Stimulated activated CD8-positive, alpha-beta memory T cell treated with anti-CD3 and anti-CD28 coated beads, Interleukin-12 subunit alpha, Interleukin-12 subunit beta, amount 100 ng/mL, for 24 hours (primary cell): Measurements from ENCODE around the gene QSOX2.
"Not testable (repeated sequence)": the region's sequence is repeated elsewhere in the genome, so short reads cannot be mapped to it uniquely, and the experiment has no call there.

Source experiments
- DNase-seq: peaks from one replicate; pipeline ENCODE4 v3.0.0-alpha.2; 2020; ENCODE audit errors: extremely low read depth

Gene QSOX2

GRCh38 chr9:136237486-136238341, 7.9 kb downstream of the QSOX2 start:
- DNase-seq, result no peak

GRCh38 chr9:136236471-136237410, 8.9 kb downstream of the QSOX2 start:
- DNase-seq, result not testable (repeated sequence)

DNA sequence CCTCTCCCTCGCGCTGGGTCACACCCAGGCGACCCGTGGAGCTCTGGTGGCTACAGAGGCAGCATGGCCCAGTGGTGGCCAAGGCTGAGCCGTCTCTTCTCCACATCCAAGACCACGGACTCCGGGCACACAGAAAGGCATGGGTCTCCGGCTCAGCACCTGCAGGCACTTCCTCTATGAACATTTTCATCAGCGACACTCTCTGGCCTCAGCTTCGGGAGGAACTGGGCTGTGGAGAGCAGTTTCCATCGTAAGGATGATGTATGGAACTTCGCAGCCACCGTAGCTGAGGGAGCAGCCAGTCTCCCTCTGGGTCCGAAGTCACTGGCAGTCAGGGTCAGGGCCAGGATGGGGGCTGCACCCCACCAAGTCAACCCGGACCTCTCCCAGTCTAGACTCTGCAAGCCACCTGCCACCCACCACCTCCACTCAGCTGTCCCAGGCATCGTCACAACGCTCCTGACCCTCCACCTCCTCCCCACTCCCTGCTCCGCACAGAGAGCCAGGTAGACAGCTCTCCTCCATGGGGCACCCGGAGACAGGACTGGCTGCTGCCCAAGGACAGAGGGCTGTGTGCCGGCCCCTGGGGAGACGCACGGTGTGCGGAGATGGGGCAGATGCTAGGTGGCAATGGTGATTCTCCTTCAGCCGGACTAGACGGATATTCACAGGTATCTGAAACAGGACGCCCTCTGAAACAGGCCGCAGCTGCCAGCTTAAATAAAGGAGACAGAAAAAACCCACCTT, 9.7 kb downstream of the QSOX2 start:
- no peak for DNase-seq

- no peak for DNase-seq
These were observed 10.4 kb downstream of the QSOX2 start for GRCh38 chr9:136235171-136235570.

DNA sequence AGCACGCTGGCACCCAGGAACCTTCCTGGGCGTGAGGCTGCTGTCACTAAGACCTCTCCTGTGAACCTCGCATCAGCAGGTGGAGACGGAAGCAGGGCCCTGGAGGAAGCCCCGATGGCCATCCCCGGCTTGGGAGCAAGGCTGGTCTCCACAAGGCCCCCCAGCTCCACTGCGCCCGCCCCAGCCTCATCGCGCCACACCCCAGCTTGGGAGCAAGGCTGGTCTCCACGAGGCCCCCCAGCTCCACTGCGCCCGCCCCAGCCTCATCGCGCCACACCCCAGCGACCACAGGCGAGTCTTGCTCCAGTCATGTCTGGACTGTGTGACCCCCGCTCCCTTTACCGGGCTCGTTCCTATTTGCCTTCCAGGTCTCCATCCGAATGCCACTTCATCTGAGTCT, 11.0 kb downstream of the QSOX2 start:
- DNase-seq, result no peak

DNA sequence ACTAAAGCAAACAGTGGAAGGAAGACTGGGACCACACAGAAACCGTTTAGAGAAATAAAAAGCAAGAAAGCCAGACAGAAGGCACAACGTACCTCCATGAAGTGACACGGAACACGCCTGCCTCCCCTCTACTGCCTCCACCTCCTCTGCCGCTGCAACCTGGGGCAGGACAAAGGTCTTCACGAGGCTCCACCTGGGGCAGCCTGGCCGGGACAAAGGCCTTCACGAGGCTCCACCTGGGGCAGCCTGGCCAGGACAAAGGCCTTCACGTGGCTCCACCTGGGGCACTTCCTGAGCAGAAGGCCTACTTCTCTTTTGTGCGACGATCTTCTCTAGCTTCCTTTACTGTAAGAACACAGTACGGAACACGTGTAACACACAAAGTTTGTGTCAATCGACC, 11.7 kb downstream of the QSOX2 start:
- DNase-seq, result no peak

GRCh38 chr9:136233411-136233810, 12.2 kb downstream of the QSOX2 start:
- no peak for DNase-seq

- DNase-seq, result no peak
These were observed 12.6 kb downstream of the QSOX2 start for GRCh38 chr9:136232969-136233368.

GRCh38 chr9:136231478-136232297, 13.9 kb downstream of the QSOX2 start:
- DNase-seq, result no peak

GRCh38 chr9:136230773-136231172, 14.8 kb downstream of the QSOX2 start:
- DNase-seq, result no peak

- DNase-seq, result no peak
These were observed 15.2 kb downstream of the QSOX2 start for GRCh38 chr9:136230365-136230764.

GRCh38 chr9:136229096-136230065, 16.2 kb downstream of the QSOX2 start:
- no peak for DNase-seq

- no peak for DNase-seq
These were observed 17.3 kb downstream of the QSOX2 start for GRCh38 chr9:136228107-136228875.

GRCh38 chr9:136226680-136227407, 18.8 kb downstream of the QSOX2 start:
- no peak for DNase-seq

DNA sequence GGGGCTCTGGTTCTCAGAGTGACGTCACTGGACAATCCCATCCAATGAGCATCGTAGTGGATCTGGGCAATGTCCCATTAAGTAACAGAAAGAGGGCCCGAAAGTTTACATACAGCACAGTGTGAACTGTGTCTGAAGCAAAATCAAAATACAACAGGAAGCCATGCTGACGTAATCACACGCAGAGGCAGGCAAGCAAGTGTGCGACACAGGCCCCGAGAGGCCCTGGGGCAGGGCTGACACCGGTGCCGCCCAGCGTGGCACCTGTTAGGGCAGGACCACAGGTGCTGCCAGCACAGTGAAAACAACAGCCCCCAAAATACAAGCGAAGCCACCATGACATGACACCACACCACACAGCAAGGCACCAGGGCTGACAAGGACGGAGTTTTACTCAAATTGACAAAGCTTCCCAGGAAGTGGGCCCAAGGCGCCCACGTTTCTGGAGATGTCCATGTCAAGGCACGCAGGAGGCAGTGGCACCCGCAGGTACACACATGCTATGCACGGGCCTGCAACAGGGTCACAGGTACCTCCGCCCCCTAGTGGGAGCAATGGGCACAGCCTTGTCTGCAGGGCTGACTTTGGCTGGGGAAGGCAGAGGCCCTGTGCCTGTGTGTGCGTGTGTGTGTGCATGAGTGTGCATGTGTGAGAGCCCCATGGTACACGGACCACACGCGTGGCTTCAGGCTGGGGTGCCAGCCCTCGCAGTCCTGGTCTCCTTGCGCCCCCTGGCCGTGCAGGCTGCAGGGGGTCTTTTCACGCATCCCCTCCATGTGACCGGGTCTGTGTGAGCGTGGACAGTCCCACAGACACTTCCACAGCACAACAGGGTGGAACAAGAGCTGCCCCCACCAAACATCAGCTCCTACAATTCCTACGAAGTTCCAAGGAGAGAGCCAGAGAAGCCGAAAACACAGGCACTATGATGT, 19.6 kb downstream of the QSOX2 start:
- no peak for DNase-seq

GRCh38 chr9:136225366-136225747, 20.3 kb downstream of the QSOX2 start:
- no peak for DNase-seq

DNA sequence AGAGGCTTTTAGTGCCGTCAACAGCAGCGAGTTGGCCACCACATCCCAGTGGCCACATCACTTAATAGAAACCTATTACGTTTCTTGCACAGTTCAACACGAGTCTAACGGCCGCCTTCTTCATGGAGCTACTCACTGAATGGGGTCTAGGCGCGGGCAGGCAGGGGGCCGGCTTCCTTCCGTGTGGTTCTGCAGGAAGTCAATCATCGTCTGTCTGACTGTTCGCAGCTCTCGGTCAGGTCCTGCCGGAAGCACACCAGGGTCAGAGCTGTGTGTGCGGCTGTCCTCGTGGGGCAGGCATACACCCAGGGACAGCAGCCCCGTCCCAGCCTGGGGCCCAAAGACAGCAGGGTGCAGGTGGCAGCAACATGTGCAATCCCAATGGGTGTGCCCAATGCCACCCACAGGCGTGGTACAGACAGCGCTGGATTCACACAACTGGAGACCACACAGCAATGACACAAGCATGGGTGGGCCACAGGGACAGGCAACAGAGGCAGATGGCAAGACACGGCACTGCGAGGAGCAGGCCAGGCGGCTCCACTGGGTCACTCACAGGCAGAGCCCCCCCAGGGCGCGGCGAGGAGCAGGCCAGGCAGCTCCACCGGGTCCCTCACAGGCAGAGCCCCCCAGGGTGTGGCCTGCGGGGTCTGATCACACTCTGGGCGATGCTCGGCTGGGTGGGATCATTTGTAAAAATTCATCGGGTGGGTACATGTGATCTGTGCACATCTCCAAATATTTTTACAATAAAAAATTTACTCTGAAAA, 21.6 kb downstream of the QSOX2 start:
- no peak for DNase-seq
